ENCODE data around the gene PIAS1. TPM values are rescaled to one million over a fixed set of nuclear protein-coding genes. Genes with fewer than 3 reads are reported as not detected.
A peak's percentile ranks its signal among the peaks of the same experiment; 100 is the strongest.
"Not testable (repeated sequence)": the region's sequence is repeated elsewhere in the genome, so short reads cannot be mapped to it uniquely, and the experiment has no call there.

The PIAS1 gene
- total RNA-seq, 1 donor from 2014 or later = 12.0 TPM

GRCh38 chr15:68210409-68210756 lies 156.3 kb downstream of the PIAS1 start:
- no peak overlapping the region for H3K4me3 ChIP-seq (ENCODE audit: low read depth, low read length)
- no peak for TF ChIP-seq CTCF (conservative IDR thresholded peaks at IDR 0.05; ENCODE audit: low read depth, low read length)
- no peak for DNase-seq (ENCODE audit: low read depth)

- TF ChIP-seq CTCF (conservative IDR thresholded peaks at IDR 0.05; ENCODE audit: low read depth, low read length) = peak; percentile 79
- no peak for DNase-seq (ENCODE audit: low read depth)
- no peak overlapping the region for H3K4me3 ChIP-seq (ENCODE audit: low read depth, low read length)
Measured at GRCh38 chr15:68210821-68211655, 156.9 kb downstream of the PIAS1 start.

GRCh38 chr15:68211656-68212320 lies 157.7 kb downstream of the PIAS1 start:
- no peak overlapping the region for H3K4me3 ChIP-seq (ENCODE audit: low read depth, low read length)
- no peak for DNase-seq (ENCODE audit: low read depth)
- TF ChIP-seq CTCF (conservative IDR thresholded peaks at IDR 0.05; ENCODE audit: low read depth, low read length) = no peak

- H3K4me3 ChIP-seq (ENCODE audit: low read depth, low read length); DNase-seq (ENCODE audit: low read depth): not testable (repeated sequence)
Measured at GRCh38 chr15:68213491-68213845, 159.4 kb downstream of the PIAS1 start.

GRCh38 chr15:68213991-68214837 lies 160.1 kb downstream of the PIAS1 start:
- no peak overlapping the region for H3K4me3 ChIP-seq (ENCODE audit: low read depth, low read length)
- TF ChIP-seq CTCF (conservative IDR thresholded peaks at IDR 0.05; ENCODE audit: low read depth, low read length) = no peak
- no peak for DNase-seq (ENCODE audit: low read depth)

GRCh38 chr15:68214838-68215254 lies 160.7 kb downstream of the PIAS1 start:
- no peak overlapping the region for H3K4me3 ChIP-seq (ENCODE audit: low read depth, low read length)
- DNase-seq (ENCODE audit: low read depth) = no peak
- no peak for TF ChIP-seq CTCF (conservative IDR thresholded peaks at IDR 0.05; ENCODE audit: low read depth, low read length)

GRCh38 chr15:68217341-68217740 lies 163.2 kb downstream of the PIAS1 start:
- DNase-seq (ENCODE audit: low read depth) = no peak
- H3K4me3 ChIP-seq (ENCODE audit: low read depth, low read length) = no peak overlapping the region
- TF ChIP-seq CTCF (conservative IDR thresholded peaks at IDR 0.05; ENCODE audit: low read depth, low read length) = no peak
